Measurements from ENCODE around the gene MISP3. TPM values are rescaled to one million over a fixed set of nuclear protein-coding genes. Genes with fewer than 3 reads are reported as not detected.

The MISP3 gene
- total and polyA plus RNA-seq, 9 of the 15 experiments (the other 6 are each of a cell fraction or from before 2014, with no cell fraction given) = 0.25 to 5.6 (median 1.6) TPM

DNA sequence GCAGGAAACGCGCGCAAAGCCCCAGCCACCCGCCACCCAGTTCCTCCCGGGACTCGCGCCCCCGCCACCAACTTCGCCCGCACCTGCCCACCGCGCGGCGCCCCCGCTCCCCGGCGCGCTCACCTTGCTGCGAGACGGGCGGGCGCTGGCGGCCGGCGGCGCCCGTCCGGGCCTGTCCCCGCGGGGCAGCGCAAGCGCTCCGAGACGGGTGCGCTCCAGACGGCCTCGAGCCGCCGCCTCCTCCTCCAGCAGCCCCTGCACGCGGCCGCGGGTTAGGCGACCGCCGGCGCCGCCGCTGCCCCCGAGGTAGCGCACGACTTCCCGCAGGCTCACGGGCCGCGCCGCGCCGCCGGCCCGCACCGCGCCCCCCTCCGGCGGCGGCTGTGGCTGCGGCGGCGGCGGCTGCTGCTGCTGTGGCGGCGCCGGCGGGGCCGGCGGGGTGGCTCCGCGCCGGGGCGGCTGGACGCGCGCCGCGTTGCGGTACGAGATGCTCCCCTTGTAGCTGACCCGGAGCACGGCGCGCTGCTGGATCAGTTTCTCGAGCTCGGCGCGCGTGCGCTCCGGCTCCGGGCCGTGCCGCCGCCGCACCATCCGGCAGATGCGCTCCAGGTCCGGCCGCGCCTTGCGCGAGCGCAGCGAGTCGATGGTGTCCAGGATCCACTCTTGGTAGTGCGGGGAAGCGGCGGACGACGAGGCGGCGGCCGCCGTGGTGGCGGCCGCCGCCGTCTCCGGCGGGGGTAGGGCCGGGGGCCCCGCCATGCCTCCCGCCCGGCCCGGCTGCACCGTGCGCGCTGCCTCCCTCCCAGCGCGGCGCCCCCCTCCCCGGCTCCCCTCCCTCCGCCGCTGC lies 17.3 kb downstream of the MISP3 start (continued):
- TF ChIP-seq, protein P1, sequence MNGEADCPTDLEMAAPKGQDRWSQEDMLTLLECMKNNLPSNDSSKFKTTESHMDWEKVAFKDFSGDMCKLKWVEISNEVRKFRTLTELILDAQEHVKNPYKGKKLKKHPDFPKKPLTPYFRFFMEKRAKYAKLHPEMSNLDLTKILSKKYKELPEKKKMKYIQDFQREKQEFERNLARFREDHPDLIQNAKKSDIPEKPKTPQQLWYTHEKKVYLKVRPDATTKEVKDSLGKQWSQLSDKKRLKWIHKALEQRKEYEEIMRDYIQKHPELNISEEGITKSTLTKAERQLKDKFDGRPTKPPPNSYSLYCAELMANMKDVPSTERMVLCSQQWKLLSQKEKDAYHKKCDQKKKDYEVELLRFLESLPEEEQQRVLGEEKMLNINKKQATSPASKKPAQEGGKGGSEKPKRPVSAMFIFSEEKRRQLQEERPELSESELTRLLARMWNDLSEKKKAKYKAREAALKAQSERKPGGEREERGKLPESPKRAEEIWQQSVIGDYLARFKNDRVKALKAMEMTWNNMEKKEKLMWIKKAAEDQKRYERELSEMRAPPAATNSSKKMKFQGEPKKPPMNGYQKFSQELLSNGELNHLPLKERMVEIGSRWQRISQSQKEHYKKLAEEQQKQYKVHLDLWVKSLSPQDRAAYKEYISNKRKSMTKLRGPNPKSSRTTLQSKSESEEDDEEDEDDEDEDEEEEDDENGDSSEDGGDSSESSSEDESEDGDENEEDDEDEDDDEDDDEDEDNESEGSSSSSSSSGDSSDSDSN (IDR thresholded peaks at IDR 0.05; ENCODE audit: borderline replicate concordance in 1 of 2, low read depth in 2 of 2, low read length in 2 of 2) = peak in 1 of 2 experiments; percentile 56; a peak in 1 of 4 replicates
- TF ChIP-seq, protein P2, sequence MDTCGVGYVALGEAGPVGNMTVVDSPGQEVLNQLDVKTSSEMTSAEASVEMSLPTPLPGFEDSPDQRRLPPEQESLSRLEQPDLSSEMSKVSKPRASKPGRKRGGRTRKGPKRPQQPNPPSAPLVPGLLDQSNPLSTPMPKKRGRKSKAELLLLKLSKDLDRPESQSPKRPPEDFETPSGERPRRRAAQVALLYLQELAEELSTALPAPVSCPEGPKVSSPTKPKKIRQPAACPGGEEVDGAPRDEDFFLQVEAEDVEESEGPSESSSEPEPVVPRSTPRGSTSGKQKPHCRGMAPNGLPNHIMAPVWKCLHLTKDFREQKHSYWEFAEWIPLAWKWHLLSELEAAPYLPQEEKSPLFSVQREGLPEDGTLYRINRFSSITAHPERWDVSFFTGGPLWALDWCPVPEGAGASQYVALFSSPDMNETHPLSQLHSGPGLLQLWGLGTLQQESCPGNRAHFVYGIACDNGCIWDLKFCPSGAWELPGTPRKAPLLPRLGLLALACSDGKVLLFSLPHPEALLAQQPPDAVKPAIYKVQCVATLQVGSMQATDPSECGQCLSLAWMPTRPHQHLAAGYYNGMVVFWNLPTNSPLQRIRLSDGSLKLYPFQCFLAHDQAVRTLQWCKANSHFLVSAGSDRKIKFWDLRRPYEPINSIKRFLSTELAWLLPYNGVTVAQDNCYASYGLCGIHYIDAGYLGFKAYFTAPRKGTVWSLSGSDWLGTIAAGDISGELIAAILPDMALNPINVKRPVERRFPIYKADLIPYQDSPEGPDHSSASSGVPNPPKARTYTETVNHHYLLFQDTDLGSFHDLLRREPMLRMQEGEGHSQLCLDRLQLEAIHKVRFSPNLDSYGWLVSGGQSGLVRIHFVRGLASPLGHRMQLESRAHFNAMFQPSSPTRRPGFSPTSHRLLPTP (IDR thresholded peaks at IDR 0.05; ENCODE audit: borderline replicate concordance, extremely low read depth, insufficient read length) = no peak
- no peak for TF ChIP-seq RBM25 (IDR thresholded peaks at IDR 0.05; ENCODE audit: low read depth, low read length, severe bottlenecking)
- no peak for TF ChIP-seq MCM2 (IDR thresholded peaks at IDR 0.05; ENCODE audit: low read depth)
- TF ChIP-seq BHLHE40 (IDR thresholded peaks at IDR 0.05; ENCODE audit: low read length) = peak; percentile 34; the same call in 1 of the 2 replicates
- no peak for TF ChIP-seq ARNT (IDR thresholded peaks at IDR 0.05)
- TF ChIP-seq, protein P3, sequence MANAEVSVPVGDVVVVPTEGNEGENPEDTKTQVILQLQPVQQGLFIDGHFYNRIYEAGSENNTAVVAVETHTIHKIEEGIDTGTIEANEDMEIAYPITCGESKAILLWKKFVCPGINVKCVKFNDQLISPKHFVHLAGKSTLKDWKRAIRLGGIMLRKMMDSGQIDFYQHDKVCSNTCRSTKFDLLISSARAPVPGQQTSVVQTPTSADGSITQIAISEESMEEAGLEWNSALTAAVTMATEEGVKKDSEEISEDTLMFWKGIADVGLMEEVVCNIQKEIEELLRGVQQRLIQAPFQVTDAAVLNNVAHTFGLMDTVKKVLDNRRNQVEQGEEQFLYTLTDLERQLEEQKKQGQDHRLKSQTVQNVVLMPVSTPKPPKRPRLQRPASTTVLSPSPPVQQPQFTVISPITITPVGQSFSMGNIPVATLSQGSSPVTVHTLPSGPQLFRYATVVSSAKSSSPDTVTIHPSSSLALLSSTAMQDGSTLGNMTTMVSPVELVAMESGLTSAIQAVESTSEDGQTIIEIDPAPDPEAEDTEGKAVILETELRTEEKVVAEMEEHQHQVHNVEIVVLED (CRISPR knock-in tag; IDR thresholded peaks at IDR 0.05) = no peak
- no peak for TF ChIP-seq KLF10 (CRISPR knock-in tag; IDR thresholded peaks at IDR 0.05)
- peak; percentile 13 for TF ChIP-seq KDM5B (IDR thresholded peaks at IDR 0.05; ENCODE audit: insufficient replicate concordance, low read depth, low read length)
- TF ChIP-seq HNRNPLL (IDR thresholded peaks at IDR 0.05; ENCODE audit: low read depth, low read length, poor library complexity, severe bottlenecking) = peak; percentile 87
- TF ChIP-seq EGR1 (conservative IDR thresholded peaks at IDR 0.05) = 0 out of 2 replicates have a peak, but pooled peaks have one; percentile 13
- TF ChIP-seq, protein P4, sequence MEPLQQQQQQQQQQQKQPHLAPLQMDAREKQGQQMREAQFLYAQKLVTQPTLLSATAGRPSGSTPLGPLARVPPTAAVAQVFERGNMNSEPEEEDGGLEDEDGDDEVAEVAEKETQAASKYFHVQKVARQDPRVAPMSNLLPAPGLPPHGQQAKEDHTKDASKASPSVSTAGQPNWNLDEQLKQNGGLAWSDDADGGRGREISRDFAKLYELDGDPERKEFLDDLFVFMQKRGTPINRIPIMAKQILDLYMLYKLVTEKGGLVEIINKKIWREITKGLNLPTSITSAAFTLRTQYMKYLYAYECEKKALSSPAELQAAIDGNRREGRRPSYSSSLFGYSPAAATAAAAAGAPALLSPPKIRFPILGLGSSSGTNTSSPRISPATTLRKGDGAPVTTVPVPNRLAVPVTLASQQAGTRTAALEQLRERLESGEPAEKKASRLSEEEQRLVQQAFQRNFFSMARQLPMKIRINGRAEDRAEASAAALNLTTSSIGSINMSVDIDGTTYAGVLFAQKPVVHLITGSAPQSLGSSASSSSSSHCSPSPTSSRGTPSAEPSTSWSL (CRISPR knock-in tag; IDR thresholded peaks at IDR 0.05; ENCODE audit: borderline replicate concordance) = no peak
- no peak for TF ChIP-seq PURB (CRISPR knock-in tag; IDR thresholded peaks at IDR 0.05; ENCODE audit: low read depth)
- TF ChIP-seq SP2 (IDR thresholded peaks at IDR 0.05; ENCODE audit: extremely low read depth, low read depth, low read length, poor library complexity, severe bottlenecking) = no peak
- peak; percentile 63 for TF ChIP-seq RBFOX2 (IDR thresholded peaks at IDR 0.05; ENCODE audit: low read depth, low read length)
